ENCODE measurements around the gene HAPSTR1.

GRCh38 chr16:9098377-9099090, 7.1 kb downstream of the HAPSTR1 start:
- TF ChIP-seq, protein P1, sequence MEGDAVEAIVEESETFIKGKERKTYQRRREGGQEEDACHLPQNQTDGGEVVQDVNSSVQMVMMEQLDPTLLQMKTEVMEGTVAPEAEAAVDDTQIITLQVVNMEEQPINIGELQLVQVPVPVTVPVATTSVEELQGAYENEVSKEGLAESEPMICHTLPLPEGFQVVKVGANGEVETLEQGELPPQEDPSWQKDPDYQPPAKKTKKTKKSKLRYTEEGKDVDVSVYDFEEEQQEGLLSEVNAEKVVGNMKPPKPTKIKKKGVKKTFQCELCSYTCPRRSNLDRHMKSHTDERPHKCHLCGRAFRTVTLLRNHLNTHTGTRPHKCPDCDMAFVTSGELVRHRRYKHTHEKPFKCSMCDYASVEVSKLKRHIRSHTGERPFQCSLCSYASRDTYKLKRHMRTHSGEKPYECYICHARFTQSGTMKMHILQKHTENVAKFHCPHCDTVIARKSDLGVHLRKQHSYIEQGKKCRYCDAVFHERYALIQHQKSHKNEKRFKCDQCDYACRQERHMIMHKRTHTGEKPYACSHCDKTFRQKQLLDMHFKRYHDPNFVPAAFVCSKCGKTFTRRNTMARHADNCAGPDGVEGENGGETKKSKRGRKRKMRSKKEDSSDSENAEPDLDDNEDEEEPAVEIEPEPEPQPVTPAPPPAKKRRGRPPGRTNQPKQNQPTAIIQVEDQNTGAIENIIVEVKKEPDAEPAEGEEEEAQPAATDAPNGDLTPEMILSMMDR (conservative IDR thresholded peaks at IDR 0.05; ENCODE audit: low read depth, low read length) = no peak
- no peak for TF ChIP-seq EZH2 (IDR thresholded peaks at IDR 0.05; ENCODE audit: low read length, unreplicated experiment)

Measured in PC-3 (cell line).